Mononuclear cell (primary cell): ENCODE results near the gene TBC1D5. TPM values are rescaled to one million over a fixed set of nuclear protein-coding genes. Genes with fewer than 3 reads are reported as not detected.

Experiments
- H3K27me3 ChIP-seq: 2 replicates; pipeline ENCODE4 v1.6.0; 2011; ENCODE audit warnings: low read length, control low read depth; ENCODE audit not compliant: insufficient read depth
- H3K4me1 ChIP-seq: 2 replicates; pipeline ENCODE4 v1.5.1; 2011; ENCODE audit warnings: mild to moderate bottlenecking, low read length, control low read depth; ENCODE audit not compliant: insufficient read depth
- H3K4me3 ChIP-seq: 2 replicates; pipeline ENCODE4 v1.5.1; 2011; ENCODE audit warnings: mild to moderate bottlenecking, low read length, moderate library complexity
- H3K9me3 ChIP-seq: 2 replicates; pipeline ENCODE4 v1.5.1; 2011; ENCODE audit warnings: low read depth, mild to moderate bottlenecking, control low read depth, low read length
- total RNA-seq: library from RNA; depleted of rRNA; stranded (reverse); fragments of >200 nt; gene quantifications from one replicate; pipeline ENCODE4 v1.2.3, GENCODE V29; 2012

The TBC1D5 gene
- total RNA-seq, 1 donor, result 78.4 TPM

DNA sequence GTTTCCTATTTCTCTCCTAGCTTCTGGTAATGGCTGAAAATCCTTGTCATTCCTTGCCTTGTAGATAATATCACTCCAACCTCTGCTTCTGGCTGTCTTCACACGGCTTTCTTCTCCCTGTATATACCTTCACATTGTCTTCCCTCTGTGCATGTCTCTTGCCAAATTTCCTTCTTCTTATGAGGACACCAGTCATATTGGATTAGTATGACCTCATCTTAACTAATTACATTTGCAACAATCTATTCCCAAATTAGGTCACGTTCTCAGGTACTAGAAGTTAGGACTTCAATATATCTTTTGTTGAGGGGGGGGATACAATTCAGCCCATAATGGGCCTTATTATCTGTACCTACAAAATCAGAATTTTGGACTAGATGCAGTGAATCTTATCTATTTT lies 440.3 kb downstream of the TBC1D5 start:
- H3K4me1 ChIP-seq, result no peaks in the 10 kb centered on the region
- H3K27me3 ChIP-seq, result no peaks in the 10 kb centered on the region
- H3K4me3 ChIP-seq, result no peak overlapping the region
- H3K9me3 ChIP-seq, result no peaks in the 10 kb centered on the region

DNA sequence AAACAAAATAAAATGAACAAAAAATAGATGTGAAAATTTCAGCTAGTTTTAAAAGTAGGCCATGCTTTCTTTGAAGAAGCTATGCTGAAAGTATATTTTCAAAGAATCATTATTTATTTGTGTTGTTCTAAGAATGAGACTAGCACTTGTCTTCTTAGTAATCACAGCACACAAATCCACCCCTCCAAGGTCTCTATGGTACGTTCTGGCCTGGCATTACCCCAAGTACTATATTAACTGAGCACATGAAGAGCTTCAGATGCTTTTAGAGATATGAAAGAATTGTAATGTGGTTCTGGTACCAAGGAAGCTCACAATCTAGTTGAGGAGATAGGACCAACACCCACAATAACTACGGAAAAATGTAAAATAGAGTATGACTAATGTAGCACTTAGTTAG lies 441.2 kb downstream of the TBC1D5 start:
- no peak overlapping the region for H3K4me3 ChIP-seq
- H3K4me1 ChIP-seq, result no peaks in the 10 kb centered on the region
- no peaks in the 10 kb centered on the region for H3K9me3 ChIP-seq
- no peaks in the 10 kb centered on the region for H3K27me3 ChIP-seq

DNA sequence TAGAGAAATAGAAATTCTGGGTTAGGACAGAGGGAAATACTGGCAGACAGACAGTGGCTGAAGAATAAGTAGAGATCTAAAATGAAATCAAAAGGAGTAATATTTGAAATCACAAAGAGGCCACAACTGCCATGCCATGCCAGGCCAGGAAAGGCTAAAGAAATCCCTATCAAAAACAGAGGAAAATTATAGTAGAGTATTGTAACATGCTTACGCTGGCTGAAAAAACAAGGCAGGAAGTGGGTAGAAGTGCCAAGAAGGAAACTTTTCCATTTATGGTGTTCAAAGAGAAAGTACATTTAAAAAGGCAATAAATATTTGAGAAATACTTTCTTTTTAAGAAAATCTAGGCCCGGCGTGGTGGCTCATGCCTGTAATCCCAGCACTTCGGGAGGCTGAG lies 442.0 kb downstream of the TBC1D5 start:
- no peaks in the 10 kb centered on the region for H3K27me3 ChIP-seq
- no peak overlapping the region for H3K4me3 ChIP-seq
- no peaks in the 10 kb centered on the region for H3K4me1 ChIP-seq
- H3K9me3 ChIP-seq, result no peaks in the 10 kb centered on the region

DNA sequence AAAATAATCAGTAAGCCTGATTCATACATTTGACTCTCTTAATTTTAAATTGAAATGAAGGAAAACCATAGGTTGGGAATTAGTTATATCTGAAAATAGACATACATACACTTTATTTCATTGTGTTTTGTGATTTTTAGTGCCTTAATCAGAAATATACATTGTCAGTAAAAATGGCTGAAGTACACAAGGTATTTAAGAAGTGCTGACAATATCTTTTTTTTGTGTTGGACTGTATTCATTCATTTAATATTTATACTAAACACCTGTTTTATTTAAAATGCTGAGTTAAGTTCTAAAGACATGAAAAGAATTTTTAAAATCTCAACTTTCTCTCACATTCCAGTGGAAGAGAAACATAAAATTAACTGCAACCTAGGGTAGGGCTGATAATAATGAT lies 444.4 kb downstream of the TBC1D5 start:
- H3K27me3 ChIP-seq, result no peaks in the 10 kb centered on the region
- no peaks in the 10 kb centered on the region for H3K4me1 ChIP-seq
- H3K4me3 ChIP-seq, result no peak overlapping the region
- H3K9me3 ChIP-seq, result no peaks in the 10 kb centered on the region

DNA sequence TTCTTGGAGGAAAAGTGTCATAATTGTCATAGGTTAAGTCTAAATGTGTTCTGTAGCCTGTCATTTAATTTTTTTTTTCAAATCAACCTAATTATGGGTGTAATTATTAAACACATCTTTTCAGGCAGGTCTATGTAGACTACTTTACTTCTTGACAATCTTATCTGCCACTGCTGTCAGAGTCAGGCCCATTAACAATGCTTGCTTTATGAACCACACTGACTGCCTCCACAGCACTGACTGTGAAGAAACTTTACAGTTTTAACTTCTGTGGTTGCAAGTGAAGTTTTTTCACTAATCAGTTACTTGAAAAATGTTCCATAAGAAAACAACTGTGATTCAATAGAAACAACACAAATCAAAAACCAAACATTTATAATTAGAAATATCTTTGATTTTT lies 449.9 kb downstream of the TBC1D5 start:
- no peak overlapping the region for H3K4me3 ChIP-seq
- H3K9me3 ChIP-seq, result no peaks in the 10 kb centered on the region
- H3K27me3 ChIP-seq, result no peaks in the 10 kb centered on the region
- no peaks in the 10 kb centered on the region for H3K4me1 ChIP-seq

DNA sequence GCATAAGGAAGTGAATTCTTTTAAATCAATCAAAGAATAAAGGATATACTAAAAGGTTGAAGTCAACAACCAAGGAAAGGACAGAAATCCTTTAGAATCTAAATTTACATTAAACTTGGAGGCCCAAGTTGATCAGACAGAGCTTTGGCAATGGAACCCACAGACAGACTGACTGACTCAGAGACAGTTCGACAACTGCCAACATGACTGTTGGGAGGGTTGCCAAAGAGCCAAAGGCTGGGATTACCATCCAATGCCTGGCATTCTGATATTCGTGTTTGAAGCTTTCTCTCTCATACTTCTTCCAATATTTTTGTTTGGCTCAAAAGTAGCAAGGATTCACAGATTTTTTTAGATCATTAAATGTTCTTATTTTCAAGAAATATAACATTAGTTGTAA lies 451.5 kb downstream of the TBC1D5 start:
- Histone ChIP-seq H3K4me3 (no peak overlapping the region), H3K4me1 (no peaks in the 10 kb centered on the region), H3K9me3 (no peaks in the 10 kb centered on the region), H3K27me3 (no peaks in the 10 kb centered on the region)

DNA sequence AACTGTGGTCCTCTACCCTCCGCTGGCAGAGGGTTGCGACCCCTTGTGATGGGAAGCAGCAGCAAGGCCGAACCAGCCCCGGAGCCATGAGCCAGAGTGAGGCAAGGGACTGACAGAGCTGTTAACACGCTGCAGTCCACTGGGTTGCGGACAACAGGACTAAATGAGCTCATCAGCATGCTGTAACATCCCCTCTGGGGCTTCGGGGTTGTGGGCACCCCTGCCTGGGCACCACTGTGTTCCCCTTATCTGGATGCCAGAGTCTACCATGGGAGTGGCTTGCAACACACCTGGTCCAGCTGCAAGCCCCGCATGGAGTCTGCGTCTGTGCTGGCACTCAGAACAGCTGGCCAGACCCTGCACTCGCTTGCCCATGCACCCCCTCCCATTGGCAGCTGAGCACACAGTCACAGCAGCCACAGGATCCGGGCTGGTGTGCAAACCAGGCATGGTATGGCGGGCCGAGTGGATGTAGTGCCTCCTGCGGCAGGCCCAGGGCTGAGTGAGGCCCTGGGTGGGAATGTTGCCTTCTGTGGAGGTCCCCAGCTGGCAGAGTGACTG lies 453.5 kb downstream of the TBC1D5 start:
- no peak overlapping the region for H3K4me3 ChIP-seq
- no peaks in the 10 kb centered on the region for H3K4me1 ChIP-seq
- H3K27me3 ChIP-seq, result no peaks in the 10 kb centered on the region
- no peaks in the 10 kb centered on the region for H3K9me3 ChIP-seq

DNA sequence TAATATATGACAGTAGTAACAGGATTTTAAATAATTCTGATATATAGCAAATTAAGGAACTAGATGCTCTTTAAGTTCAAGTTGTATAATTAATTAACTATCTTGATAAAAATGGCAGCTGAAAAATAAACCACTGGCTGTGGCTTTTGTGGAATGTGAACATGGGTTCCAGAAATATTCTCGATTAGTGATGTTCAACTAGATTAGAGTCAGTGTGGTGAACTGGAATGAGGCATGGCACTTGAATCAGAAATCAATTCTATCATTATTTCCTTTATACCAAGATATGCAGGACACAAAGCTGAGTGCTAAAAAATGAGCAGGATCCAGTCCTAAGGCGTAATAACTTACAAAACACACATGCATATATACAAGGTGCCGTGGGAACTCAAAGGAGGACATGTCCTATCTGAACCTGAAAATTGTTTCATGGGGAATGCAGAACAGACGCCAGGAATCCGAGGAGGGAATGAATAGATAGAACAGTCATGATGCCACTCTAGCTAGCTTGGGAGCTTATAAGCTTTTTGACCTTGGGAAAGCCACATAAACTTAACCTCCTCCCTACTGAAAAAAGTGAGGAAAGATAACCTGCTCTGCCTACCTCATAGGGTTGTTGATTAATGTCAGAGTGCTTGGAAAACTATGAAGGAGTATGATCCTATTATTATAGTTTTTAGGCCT lies 455.3 kb downstream of the TBC1D5 start:
- H3K9me3 ChIP-seq, result no peaks in the 10 kb centered on the region
- no peak overlapping the region for H3K4me3 ChIP-seq
- H3K27me3 ChIP-seq, result no peaks in the 10 kb centered on the region
- no peaks in the 10 kb centered on the region for H3K4me1 ChIP-seq

DNA sequence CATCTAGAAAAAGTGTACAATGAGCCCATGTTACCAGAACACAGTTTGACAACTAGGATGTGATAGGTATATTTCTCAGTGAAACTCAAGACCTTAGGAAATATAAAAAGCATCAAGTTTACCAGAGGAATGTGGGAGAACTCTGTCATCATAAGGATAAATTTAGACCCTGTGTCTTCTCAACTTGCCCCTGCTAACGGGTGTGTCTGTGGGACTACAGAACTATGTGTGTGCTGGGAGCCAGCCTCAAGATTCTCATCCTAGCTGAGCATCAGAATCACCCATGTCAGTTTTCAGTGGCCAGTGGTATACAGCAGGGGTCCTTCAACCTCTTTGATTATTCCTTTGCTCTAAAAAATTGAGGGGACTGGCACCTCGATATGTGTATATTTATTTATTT lies 464.4 kb downstream of the TBC1D5 start:
- no peaks in the 10 kb centered on the region for H3K9me3 ChIP-seq
- H3K4me3 ChIP-seq, result no peak overlapping the region
- no peaks in the 10 kb centered on the region for H3K27me3 ChIP-seq
- no peaks in the 10 kb centered on the region for H3K4me1 ChIP-seq

DNA sequence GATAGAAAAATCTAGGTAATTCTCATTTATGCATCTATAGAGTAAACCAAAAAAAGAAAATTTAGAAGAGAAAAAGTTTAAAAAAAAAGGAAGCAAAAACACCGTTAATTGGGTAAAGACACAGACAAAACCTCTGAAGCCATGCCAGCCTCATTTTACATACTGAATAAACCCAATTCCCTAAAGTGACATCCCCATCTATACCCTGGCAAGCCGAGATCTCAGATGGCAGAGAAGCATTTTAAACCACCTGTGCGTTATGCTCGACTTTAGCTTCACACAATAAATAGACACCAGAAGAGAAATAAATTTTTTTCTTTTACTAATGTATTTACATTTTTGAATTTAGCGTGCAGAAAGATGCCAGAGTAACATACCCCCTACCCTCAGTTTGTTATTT lies 475.6 kb downstream of the TBC1D5 start:
- H3K4me3 ChIP-seq, result no peak overlapping the region
- H3K27me3 ChIP-seq, result no peaks in the 10 kb centered on the region
- no peaks in the 10 kb centered on the region for H3K9me3 ChIP-seq
- no peaks in the 10 kb centered on the region for H3K4me1 ChIP-seq

DNA sequence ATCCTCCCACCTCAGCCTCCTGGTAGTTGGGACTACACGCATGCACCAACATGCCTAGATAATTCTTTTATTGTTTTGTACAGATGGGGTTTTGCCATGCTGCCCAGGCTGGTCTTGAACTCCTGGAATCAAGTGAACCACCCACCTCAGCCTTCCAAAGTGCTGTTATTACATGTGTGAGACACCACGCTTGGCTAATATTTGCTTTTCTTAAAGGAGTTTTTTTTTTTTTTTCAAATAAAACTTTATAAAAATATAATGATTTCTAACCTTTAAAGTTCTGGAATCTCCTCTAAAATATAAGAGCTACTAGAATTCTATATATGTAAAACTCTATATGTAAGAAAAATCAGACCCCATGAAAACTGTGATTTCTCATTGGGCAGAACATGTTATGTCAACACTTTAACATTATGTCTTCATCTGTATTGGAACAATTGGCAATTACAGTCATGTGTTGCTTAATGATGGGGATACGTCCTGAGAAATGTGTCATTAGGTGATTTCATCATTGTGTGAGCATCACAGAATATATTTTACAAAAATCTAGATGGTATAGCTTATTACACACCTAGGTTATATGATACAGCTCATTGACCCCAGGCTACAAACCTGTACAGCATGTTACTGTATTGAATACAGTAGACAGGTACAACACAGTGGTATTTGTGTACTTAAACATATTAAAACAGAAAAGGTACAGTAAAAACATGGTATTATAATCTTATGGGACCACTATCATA lies 480.6 kb downstream of the TBC1D5 start:
- H3K4me3 ChIP-seq, result no peak overlapping the region
- H3K9me3 ChIP-seq, result no peaks in the 10 kb centered on the region
- H3K4me1 ChIP-seq, result no peaks in the 10 kb centered on the region
- H3K27me3 ChIP-seq, result no peaks in the 10 kb centered on the region

DNA sequence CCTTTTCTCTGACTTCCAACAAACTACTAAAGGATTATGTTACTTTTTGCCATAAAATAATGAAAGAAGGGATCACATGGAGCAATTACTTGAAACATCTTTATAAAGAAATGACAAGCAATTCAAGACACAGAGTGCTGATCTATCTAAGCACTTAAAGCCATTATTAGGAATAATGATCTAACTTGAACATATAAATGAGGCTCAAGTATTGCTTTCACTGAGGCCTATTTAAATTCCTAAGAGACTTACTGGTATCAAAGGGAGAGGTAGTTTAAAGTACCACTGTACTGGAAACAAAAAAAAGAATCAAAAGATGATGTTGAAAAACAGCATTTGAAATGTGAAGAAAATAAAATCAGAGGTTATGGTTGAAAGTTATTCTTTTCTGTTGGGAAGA lies 482.2 kb downstream of the TBC1D5 start:
- Histone ChIP-seq H3K27me3 (no peaks in the 10 kb centered on the region), H3K4me1 (no peaks in the 10 kb centered on the region), H3K9me3 (no peaks in the 10 kb centered on the region), H3K4me3 (no peak overlapping the region)

DNA sequence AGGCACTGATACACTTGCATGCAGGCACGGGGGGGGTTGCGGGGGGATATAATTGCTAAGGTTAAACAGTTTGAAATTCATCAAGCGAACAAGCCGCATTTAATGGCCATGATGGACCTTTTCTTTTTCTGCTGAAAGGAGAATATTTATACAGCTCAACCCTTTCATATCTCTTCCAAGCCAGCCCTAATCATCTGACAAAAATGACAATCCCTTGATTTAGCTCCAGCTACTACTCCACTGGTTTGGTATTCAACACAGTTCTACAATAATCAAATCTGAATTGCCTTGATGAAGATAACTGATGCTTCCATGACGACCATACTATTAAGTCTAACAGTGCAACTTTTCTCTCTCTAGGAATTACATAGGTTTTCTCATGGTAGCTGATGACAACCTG lies 482.7 kb downstream of the TBC1D5 start:
- no peaks in the 10 kb centered on the region for H3K4me1 ChIP-seq
- H3K27me3 ChIP-seq, result no peaks in the 10 kb centered on the region
- no peaks in the 10 kb centered on the region for H3K9me3 ChIP-seq
- H3K4me3 ChIP-seq, result no peak overlapping the region

DNA sequence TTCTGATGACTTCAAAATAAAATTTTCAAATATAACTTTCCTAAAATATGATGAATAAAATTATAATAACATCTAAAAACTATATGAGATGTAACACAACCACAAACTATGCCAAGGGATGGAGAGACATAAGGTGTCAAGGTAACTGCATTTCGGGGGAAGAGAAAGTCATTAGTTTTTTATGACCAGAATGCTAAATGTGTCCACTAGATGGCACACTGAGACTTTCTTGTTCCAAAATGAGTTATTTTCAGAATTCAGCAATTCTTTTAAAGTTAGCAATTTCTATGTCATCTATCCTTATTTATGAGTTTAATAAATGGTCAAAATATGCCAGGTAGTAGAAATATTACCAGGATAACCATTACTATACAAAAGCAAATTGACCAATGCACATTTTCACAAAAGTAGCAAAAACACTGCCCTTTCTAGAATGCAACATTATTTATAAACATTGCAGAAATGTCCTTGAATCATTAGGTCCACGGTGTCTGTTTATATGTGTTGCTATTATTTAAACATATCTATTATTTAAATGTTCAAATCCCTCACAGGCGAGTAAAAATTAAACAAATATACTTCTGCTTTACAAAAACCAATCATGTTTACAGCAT lies 483.5 kb downstream of the TBC1D5 start:
- H3K27me3 ChIP-seq, result no peaks in the 10 kb centered on the region
- H3K4me1 ChIP-seq, result no peaks in the 10 kb centered on the region
- no peak overlapping the region for H3K4me3 ChIP-seq
- H3K9me3 ChIP-seq, result no peaks in the 10 kb centered on the region

DNA sequence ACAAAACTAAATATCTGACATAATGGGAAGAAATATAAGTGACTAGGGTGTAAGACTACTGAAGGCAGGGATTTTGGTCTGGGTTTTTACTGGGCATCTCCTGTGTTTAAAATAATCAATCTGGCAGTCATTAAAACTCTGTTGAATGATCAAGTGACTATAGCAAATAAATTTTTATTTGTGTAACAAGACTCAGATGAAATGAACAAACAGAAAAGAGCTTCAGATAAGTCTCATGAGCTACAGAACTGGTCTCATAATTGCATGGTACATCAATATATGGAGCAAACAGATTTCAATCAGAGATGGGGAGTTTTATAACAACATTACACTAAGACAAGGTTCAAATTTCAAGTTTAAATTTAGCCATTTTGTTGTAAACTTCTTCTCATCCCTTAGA lies 485.2 kb downstream of the TBC1D5 start:
- Histone ChIP-seq H3K4me1 (no peaks in the 10 kb centered on the region), H3K9me3 (no peaks in the 10 kb centered on the region), H3K27me3 (no peaks in the 10 kb centered on the region), H3K4me3 (no peak overlapping the region)
